ENCODE results near the gene ROMO1. TPM values are rescaled to one million over a fixed set of nuclear protein-coding genes. Genes with fewer than 3 reads are reported as not detected.
"Not testable (repeated sequence)": the region's sequence is repeated elsewhere in the genome, so short reads cannot be mapped to it uniquely, and the experiment has no call there.

ROMO1 gene
- total RNA-seq, 1 donor from 2014 or later, result 176 TPM

GRCh38 chr20:35741892-35742740 lies 42.9 kb downstream of the ROMO1 start, which contains the start of gene RBM39:
TSS of gene RBM39 (minus strand) at chr20:35742260. CDS start at chr20:35740874, 1,386 bp downstream.
- peak; percentile 100 for DNase-seq (ENCODE audit: low spot score)
- intact Hi-C loops (cut with DNase I), result loop anchor here (1.0 to 5.0 kb wide), 4 partner anchors 27 to 140 kb away; partner anchors contain the start of genes CPNE1, NFS1, RBM12 and ROMO1

GRCh38 chr20:35742741-35743523 lies 43.7 kb downstream of the ROMO1 start:
- DNase-seq (ENCODE audit: low spot score), result no peak
- intact Hi-C loops (cut with DNase I), result loop anchor here (1.0 to 5.0 kb wide), 4 partner anchors 26 to 139 kb away; partner anchors contain the start of genes CPNE1, NFS1, RBM12 and ROMO1

- intact Hi-C loops (cut with DNase I), result loop anchor here (2.0 to 5.0 kb wide), 3 partner anchors 47 to 138 kb away; partner anchors contain the start of genes CPNE1, NFS1, RBM12 and ROMO1
- DNase-seq (ENCODE audit: low spot score), result no peak
These were observed 44.7 kb downstream of the ROMO1 start for GRCh38 chr20:35743693-35744491.

- DNase-seq (ENCODE audit: low spot score), result not testable (repeated sequence)
- intact Hi-C loops (cut with DNase I), result loop anchor here (5.0 kb wide), 2 partner anchors 47 to 138 kb away; partner anchors contain the start of genes NFS1 and ROMO1
These were observed 45.3 kb downstream of the ROMO1 start for GRCh38 chr20:35744492-35744841.

Other genes with a start within 250 kb of the ROMO1 start
- gene CEP250, start 243.8 kb upstream of the ROMO1 start, total RNA-seq, result 14.9 TPM
- not detected for gene C20orf173, start 169.8 kb upstream of the ROMO1 start, total RNA-seq
- gene ERGIC3, start 157.3 kb upstream of the ROMO1 start, total RNA-seq, result 91.2 TPM
- gene SPAG4, start 83.6 kb upstream of the ROMO1 start, total RNA-seq, result 3.5 TPM
- gene CPNE1, start 34.5 kb upstream of the ROMO1 start, total RNA-seq, result 77.9 TPM
- 44.4 TPM for gene RBM12, start 34.5 kb upstream of the ROMO1 start, total RNA-seq
- 55.0 TPM for gene NFS1, start 53 bp upstream of the ROMO1 start, total RNA-seq
- 167 TPM for gene RBM39, start 42.9 kb downstream of the ROMO1 start, total RNA-seq
- gene PHF20, start 72.6 kb downstream of the ROMO1 start, total RNA-seq, result 28.9 TPM

All from cardiac septum (tissue), 1 donor.